Liver (tissue), 9 donors: ENCODE measurements around the gene ATP5PF. TPM values are rescaled to one million over a fixed set of nuclear protein-coding genes. Genes with fewer than 3 reads are reported as not detected.

Experiments
- DNase-seq: peaks from one replicate; pipeline ENCODE4 v3.0.0-alpha.2; 2017; ENCODE audit warnings: low spot score
- H3K27ac ChIP-seq, 2 donors: one replicate each; pipeline ENCODE4 v1.7.0; 2013; ENCODE audit warnings: inconsistent platforms in 2 of 2, low read length in 2 of 2, control low read depth in 1 of 2, low read depth in 1 of 2, mild to moderate bottlenecking in 1 of 2
- H3K27me3 ChIP-seq, 4 donors: one replicate each; pipeline versions ENCODE4 v1.6.1 to v1.7.0; 2013; ENCODE audit warnings: low read length in 3 of 4, inconsistent platforms in 1 of 4, mild to moderate bottlenecking in 1 of 4, moderate library complexity in 1 of 4; ENCODE audit not compliant: control insufficient read depth in 4 of 4, insufficient read depth in 4 of 4
- H3K36me3 ChIP-seq, 4 donors: one replicate each; pipeline versions ENCODE4 v1.6.1 to v1.7.0; 2013; ENCODE audit warnings: low read length in 3 of 4, mild to moderate bottlenecking in 3 of 4, low read depth in 1 of 4, moderate library complexity in 1 of 4; ENCODE audit not compliant: control insufficient read depth in 4 of 4, insufficient read depth in 3 of 4
- H3K4me1 ChIP-seq, 4 donors: one replicate each; pipeline versions ENCODE4 v1.6.1 to v1.7.0; 2013; ENCODE audit warnings: low read length in 3 of 4, mild to moderate bottlenecking in 3 of 4, moderate library complexity in 1 of 4; ENCODE audit not compliant: control insufficient read depth in 4 of 4, insufficient read depth in 4 of 4
- H3K4me3 ChIP-seq, 3 donors: one replicate each; pipeline versions ENCODE4 v1.6.1 to v1.7.0; 2013; ENCODE audit warnings: low read length in 3 of 3, control low read depth in 1 of 3, low read depth in 1 of 3, mild to moderate bottlenecking in 1 of 3
- H3K9ac ChIP-seq, 2 donors: one replicate each; pipeline ENCODE4 v1.7.0; 2013; ENCODE audit warnings: low read length in 2 of 2, mild to moderate bottlenecking in 2 of 2, moderate library complexity in 2 of 2, control low read depth in 1 of 2, low read depth in 1 of 2
- H3K9me3 ChIP-seq, 4 donors: one replicate each; pipeline versions ENCODE4 v1.6.1 to v1.7.0; 2013; ENCODE audit warnings: low read length in 3 of 4; ENCODE audit not compliant: control insufficient read depth in 4 of 4
- ATF3 ChIP-seq: IDR thresholded peaks from 2 replicates; pipeline ENCODE4 v1.6.1; 2016; ENCODE audit warnings: antibody characterized with exemption
- CTCF ChIP-seq: fragments of 150-350 bp; IDR thresholded peaks from 2 replicates; pipeline ENCODE4 v1.5.1; 2017; ENCODE audit warnings: improper control_type of control experiment, low read depth, low read length; ENCODE audit not compliant: missing input control
- FOXA2 ChIP-seq: IDR thresholded peaks from 2 replicates; pipeline ENCODE4 v1.6.1; 2016; ENCODE audit warnings: antibody characterized with exemption
- GABPA ChIP-seq, 2 donors: IDR thresholded peaks in 1 of 2; conservative IDR thresholded peaks in 1 of 2; 2 replicates each; pipeline ENCODE4 v1.6.1; 2016; ENCODE audit warnings: antibody characterized with exemption in 2 of 2, mild to moderate bottlenecking in 1 of 2, moderate library complexity in 1 of 2
- JUND ChIP-seq, 2 donors: IDR thresholded peaks; 2 replicates each; pipeline ENCODE4 v1.6.1; 2016; ENCODE audit warnings: antibody characterized with exemption in 2 of 2
- NR2F2 ChIP-seq: IDR thresholded peaks from 2 replicates; pipeline ENCODE4 v1.6.1; 2016; ENCODE audit warnings: antibody characterized with exemption
- RAD21 ChIP-seq, 2 donors: IDR thresholded peaks; 2 replicates each; pipeline ENCODE4 v1.6.1; 2016; ENCODE audit warnings: antibody characterized with exemption in 2 of 2, mild to moderate bottlenecking in 2 of 2
- REST ChIP-seq: IDR thresholded peaks from 2 replicates; pipeline ENCODE4 v1.6.1; 2016; ENCODE audit warnings: antibody characterized with exemption, mild to moderate bottlenecking
- SP1 ChIP-seq: IDR thresholded peaks from 2 replicates; pipeline ENCODE4 v1.6.1; 2018; ENCODE audit warnings: antibody characterized with exemption, mild to moderate bottlenecking
- TAF1 ChIP-seq: conservative IDR thresholded peaks from 2 replicates; pipeline ENCODE4 v1.6.1; 2016; ENCODE audit warnings: antibody characterized with exemption, mild to moderate bottlenecking
- YY1 ChIP-seq: IDR thresholded peaks from 2 replicates; pipeline ENCODE4 v1.6.1; 2016; ENCODE audit warnings: antibody characterized with exemption, mild to moderate bottlenecking
- ZBTB33 ChIP-seq: IDR thresholded peaks from 2 replicates; pipeline ENCODE4 v1.6.1; 2016; ENCODE audit warnings: antibody characterized with exemption
- WGBS: extraction: QIAGEN DNeasy Blood & Tissue Kit; methylation state at CpG from one replicate; pipeline ENCODE4 v1.1.7; 2013; 5-methylcytosine and 5-hydroxymethylcytosine counted together
- polyA plus RNA-seq, 2 donors: library from polyadenylated mRNA; stranded (reverse) in 1 of 2; unstranded in 1 of 2; fragments of 200-250 nt in 1 of 2; fragments of >200 nt in 1 of 2; fragmentation: Nextera tagmentation in 1 of 2; extraction: Ambion mirVana in 1 of 2; gene quantifications; one replicate each; pipeline versions ENCODE4 v1.2.1 to v1.2.3, GENCODE V29; 2013 to 2015
- total RNA-seq, 2 donors: library from RNA; depleted of rRNA; stranded (reverse); fragments of >200 nt; gene quantifications; one replicate each; pipeline ENCODE4 v1.2.3, GENCODE V29; 2014
- donor health status: healthy.
- donor health status: healthy.
- donor health status: healthy.
- donor health status: healthy.
- donor health status: healthy.

The ATP5PF gene
- total and polyA plus RNA-seq, 4 donors, result 77.2 to 637 (median 209) TPM

- H3K27ac ChIP-seq, result no peak overlapping the region
- H3K9me3 ChIP-seq, result no peaks in the 10 kb centered on the region
- 84% methylated on average over 4 of the region's 4 CpGs for WGBS
- DNase-seq, result no peak
- H3K9ac ChIP-seq, result no peak overlapping the region
- H3K36me3 ChIP-seq, result no peaks in the 10 kb centered on the region
- H3K4me1 ChIP-seq, result peaks cover 0 to 4% (median 0%) of the 10 kb centered on the region in 4 donors
- H3K4me3 ChIP-seq, result no peak overlapping the region
- TF ChIP-seq REST (no peak), ZBTB33 (no peak), GABPA (IDR thresholded peaks at IDR 0.05 in 1 of 2, conservative IDR thresholded peaks at IDR 0.05 in 1 of 2) (no peak), YY1 (no peak), SP1 (no peak), CTCF (no peak)
- no peaks in the 10 kb centered on the region for H3K27me3 ChIP-seq
Measured at GRCh38 chr21:25776440-25776839, 41.7 kb upstream of the ATP5PF start.

GRCh38 chr21:25772686-25773085 is 38.0 kb upstream of the ATP5PF start:
- Histone ChIP-seq H3K36me3 (peaks cover 0 to 3% (median 1%) of the 10 kb centered on the region in 4 donors), H3K4me1 (peaks cover 0 to 4% (median 0%) of the 10 kb centered on the region in 4 donors), H3K9me3 (no peaks in the 10 kb centered on the region), H3K27me3 (no peaks in the 10 kb centered on the region), H3K9ac (no peak overlapping the region), H3K4me3 (no peak overlapping the region), H3K27ac (peak overlapping the region in 1 of 2 donors; percentile 21)
- 15% methylated on average over 2 of the region's 2 CpGs for WGBS
- TF ChIP-seq JUND (IDR thresholded peaks at IDR 0.05) (peak; percentile 82 to 88), RAD21 (IDR thresholded peaks at IDR 0.05) (no peak), ATF3 (peak; percentile 33)
- no peak for DNase-seq

- Histone ChIP-seq H3K36me3 (peaks cover 1 to 38% (median 20%) of the 10 kb centered on the region in 4 donors), H3K4me1 (peaks cover 0 to 4% (median 0%) of the 10 kb centered on the region in 4 donors), H3K27ac (no peak overlapping the region), H3K9ac (no peak overlapping the region), H3K9me3 (no peaks in the 10 kb centered on the region), H3K27me3 (no peaks in the 10 kb centered on the region), H3K4me3 (no peak overlapping the region)
- DNase-seq, result no peak
- no peak for TF ChIP-seq FOXA2
- TF ChIP-seq SP1, result no peak
- no peak for TF ChIP-seq REST
- no peak for TF ChIP-seq TAF1
- TF ChIP-seq ATF3, result no peak
- no peak for TF ChIP-seq NR2F2
- WGBS, result 89% methylated on average over 3 of the region's 3 CpGs
Measured at GRCh38 chr21:25767921-25768320, 33.2 kb upstream of the ATP5PF start.
